NCI-H345 treated with DMSO at 0.1 percent for 48 hours (cell line): ENCODE data around the gene RNF207.
A peak's percentile ranks its signal among the peaks of the same experiment; 100 is the strongest.

Source experiments
- DNase-seq: peaks from one replicate; lab custom pipeline; 2025; ENCODE audit not compliant: unreplicated experiment; lab: John Stamatoyannopoulos, UW

Gene RNF207

DNA sequence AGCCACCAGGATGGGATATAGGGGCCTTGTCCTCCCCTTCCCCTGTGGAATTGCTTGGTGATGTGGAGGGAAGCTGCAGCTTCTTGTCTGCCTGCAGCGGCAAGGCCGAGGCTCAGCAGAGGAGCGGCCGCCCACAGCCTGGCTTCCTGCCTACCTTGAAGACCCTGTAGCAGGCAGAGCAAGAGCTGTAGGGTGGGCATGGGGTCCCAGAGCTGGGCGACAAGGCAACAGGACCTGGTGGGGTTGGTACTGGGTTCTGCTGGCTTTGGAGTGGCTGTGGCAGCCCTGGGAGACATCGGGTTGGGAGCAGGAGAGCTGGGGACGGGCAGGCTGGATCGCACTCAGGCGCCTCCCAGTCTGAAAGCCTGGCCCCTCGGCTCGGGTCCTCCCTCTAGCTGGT lies 60.7 kb downstream of the RNF207 start:
- no peak for DNase-seq

DNA sequence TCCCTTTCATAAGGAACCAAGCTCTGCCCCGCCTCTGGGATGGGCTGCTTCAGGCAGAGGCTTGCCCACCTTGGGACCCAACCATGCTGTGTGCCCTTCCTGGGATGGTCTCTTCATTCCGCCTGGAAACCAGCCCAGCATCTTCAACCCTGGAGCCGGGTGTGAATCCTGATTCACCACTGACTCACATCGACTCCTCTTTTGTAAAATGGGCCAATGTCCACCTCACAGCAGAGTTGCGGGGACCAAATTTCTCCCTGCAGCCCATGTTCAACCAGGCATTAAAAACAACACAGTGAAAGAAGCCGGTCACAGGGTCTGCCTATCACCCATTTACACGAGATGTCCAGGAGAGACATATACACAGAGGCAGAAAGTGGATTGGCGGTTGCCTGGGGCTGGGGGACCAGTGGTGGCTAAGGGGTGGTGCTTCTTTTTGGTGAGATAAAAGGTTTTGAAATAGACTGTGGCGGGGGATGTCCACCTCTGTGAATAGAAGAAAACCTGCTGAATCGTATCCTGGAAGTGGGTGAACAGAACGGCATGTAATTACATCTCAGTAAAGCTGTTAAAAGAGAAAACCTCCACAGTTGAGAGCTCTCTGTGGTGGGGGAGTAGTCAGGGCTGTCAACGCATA lies 61.9 kb downstream of the RNF207 start:
- no peak for DNase-seq

DNA sequence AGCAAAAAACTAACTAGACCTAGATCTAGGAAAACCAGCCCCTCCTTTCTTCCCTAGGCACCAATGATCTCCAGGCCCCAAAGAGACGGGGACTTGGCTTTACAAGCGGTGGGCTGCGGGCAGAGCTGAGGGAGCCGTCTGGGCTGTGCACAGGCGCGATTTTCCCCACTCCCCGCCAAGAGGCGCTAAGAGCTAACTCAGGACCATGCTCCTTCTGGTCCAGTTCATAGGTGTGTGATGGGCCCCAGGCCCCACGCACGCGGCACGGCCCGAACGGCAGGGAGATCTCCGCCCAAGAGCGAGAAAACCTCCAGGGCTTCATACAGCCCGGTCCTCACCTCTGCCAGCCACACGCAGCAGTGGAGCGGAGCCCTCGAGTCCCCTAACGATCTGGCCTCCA lies 62.5 kb downstream of the RNF207 start:
- no peak for DNase-seq

DNA sequence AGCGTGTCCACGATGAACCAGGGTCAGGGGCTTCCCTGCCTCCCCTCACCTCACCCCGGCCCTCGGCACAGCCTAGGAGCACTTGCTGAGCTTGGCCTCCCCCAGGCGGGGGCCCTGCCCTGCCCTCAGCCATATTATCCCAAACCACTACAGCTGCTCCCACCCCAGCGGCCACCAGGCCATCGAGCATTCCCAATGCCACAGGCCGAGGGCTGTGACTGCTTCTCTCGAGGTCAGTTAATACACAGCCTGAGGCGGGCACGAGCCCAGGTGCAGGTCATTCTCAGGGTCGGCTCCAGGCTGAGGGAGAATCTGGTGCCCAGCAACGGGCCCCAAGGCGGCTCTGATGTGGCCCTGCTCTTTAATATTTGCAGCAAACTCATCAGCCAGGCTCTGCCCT lies 63.4 kb downstream of the RNF207 start:
- DNase-seq = no peak

DNA sequence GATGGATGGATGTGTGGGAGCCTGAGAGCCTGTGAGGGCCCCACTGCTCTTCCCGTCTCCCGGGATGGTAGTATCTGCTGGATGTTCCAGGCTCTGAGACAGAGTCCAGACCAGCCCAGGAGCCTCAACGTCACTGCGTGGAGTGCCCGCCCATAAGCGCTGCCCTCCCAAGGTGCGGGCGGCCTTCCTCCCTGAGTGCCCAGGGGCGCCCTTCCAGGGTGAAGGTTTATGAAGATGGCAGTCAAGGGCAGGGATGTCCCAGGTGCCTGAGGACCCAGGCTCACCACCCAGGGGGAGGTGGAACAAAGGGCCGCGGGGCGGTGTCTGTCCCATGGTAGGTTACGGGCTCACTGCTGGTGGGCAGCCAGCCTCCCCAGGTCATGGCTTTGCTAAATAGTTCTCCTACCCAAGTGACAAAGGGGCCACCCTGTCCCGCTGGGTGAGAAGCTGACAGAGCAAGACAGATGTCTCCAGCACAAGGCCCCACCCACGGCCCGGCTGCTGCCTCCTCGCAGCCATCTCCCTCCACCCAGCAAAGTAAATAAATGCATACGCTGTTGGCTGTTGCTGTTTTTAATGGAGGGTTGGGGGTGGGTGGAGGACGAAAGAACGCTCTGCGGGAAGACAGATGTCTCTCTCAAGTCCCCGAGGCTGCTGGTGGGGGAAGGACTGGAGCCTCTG lies 63.9 kb downstream of the RNF207 start:
- DNase-seq = peak; percentile 52

DNA sequence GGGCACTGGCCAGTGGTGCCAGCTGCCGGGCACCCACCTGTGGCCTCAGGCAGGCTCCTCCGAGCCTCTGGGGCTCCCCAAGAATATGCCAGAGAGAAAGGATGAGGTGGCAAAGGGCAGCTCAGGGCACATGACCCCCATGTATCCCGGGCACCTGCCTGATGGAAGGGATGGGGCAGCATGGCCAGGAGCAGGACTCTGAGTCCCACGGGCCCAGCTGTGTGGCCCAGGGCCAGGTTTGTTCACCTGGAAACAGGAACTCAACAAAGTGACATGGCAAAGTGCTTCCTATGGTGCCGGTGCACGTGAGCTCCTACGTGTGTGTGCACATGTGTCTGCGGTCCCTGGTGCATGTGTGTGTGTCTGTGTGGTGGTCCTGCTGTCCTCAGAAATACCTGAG lies 64.5 kb downstream of the RNF207 start:
- DNase-seq = peak; percentile 22
